Ascending aorta (tissue), 2 donors: Measurements from ENCODE around the gene CSK. TPM values are rescaled to one million over a fixed set of nuclear protein-coding genes. Genes with fewer than 3 reads are reported as not detected.

Source experiments
- DNase-seq, 2 donors: peaks; one replicate each; pipeline ENCODE4 v3.0.0-alpha.2; 2019; ENCODE audit warnings: low spot score in 2 of 2
- H3K27ac ChIP-seq, 2 donors: fragments of 200-600 bp; sonication (generic); one replicate each; pipeline ENCODE4 v1.5.1; 2016 to 2017; ENCODE audit warnings: mild to moderate bottlenecking in 1 of 2
- H3K27me3 ChIP-seq: fragments of 200-600 bp; sonication (generic); one replicate; pipeline ENCODE4 v1.5.1; 2017
- H3K36me3 ChIP-seq, 2 donors: fragments of 200-600 bp; sonication (generic); one replicate each; pipeline ENCODE4 v1.5.1; 2016
- H3K4me1 ChIP-seq, 2 donors: fragments of 200-600 bp; sonication (generic); one replicate each; pipeline ENCODE4 v1.5.1; 2016 to 2017; ENCODE audit warnings: mild to moderate bottlenecking in 1 of 2
- H3K4me3 ChIP-seq, 2 donors: fragments of 200-600 bp; sonication (generic); one replicate each; pipeline ENCODE4 v1.5.1; 2016 to 2017; ENCODE audit warnings: mild to moderate bottlenecking in 1 of 2
- H3K9me3 ChIP-seq, 2 donors: fragments of 200-600 bp; sonication (generic); one replicate each; pipeline ENCODE4 v1.5.1; 2016
- intact Hi-C: fragments of 100-400 bp; cut with DNase I; formaldehyde crosslinking; loops from one replicate; pipeline ENCODE4 v1.15.1; 2023
- total RNA-seq: library from RNA; depleted of rRNA; stranded (reverse); fragments of >200 nt; gene quantifications from one replicate; pipeline ENCODE4 v1.1.0, GENCODE V29; 2016
- TF ChIP-seq, protein P1 (sequence below), 3 experiments: fragments of 200-600 bp in 2 of 3; fragments of 450-650 bp in 1 of 3; sonication (generic) in 2 of 3; IDR thresholded peaks; one replicate each; pipeline ENCODE4 v1.5.1; 2016 to 2019; ENCODE audit warnings: antibody characterized with exemption in 3 of 3, mild to moderate bottlenecking in 1 of 3, moderate library complexity in 1 of 3

CSK gene
- total RNA-seq, 1 donor from 2014 or later = 31.0 TPM

DNA sequence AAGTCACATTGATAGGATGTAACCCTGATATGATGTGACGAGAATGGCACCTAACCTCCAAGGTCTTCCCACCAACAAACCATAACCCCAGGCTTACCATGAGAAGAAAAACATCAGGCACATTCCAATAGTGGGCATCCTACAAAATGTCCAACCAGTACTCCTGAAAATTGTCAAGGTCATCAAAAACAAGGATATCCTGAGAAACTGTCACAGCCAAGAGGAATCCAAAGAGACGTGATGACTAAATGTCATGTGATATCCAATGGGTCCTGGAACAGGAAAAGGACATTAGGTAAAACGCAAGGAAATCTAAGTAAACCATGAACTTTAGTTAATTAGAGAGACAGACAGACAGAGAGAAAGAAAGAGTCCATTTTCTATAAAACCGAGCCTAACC, 35.5 kb upstream of the CSK start:
- Histone ChIP-seq H3K27ac (no peak overlapping the region), H3K27me3 (no peaks in the 10 kb centered on the region), H3K9me3 (peaks cover 0 to 3% of the 10 kb centered on the region in 2 donors), H3K4me3 (no peak overlapping the region), H3K4me1 (no peaks in the 10 kb centered on the region), H3K36me3 (no peaks in the 10 kb centered on the region)
- TF ChIP-seq, protein P1, sequence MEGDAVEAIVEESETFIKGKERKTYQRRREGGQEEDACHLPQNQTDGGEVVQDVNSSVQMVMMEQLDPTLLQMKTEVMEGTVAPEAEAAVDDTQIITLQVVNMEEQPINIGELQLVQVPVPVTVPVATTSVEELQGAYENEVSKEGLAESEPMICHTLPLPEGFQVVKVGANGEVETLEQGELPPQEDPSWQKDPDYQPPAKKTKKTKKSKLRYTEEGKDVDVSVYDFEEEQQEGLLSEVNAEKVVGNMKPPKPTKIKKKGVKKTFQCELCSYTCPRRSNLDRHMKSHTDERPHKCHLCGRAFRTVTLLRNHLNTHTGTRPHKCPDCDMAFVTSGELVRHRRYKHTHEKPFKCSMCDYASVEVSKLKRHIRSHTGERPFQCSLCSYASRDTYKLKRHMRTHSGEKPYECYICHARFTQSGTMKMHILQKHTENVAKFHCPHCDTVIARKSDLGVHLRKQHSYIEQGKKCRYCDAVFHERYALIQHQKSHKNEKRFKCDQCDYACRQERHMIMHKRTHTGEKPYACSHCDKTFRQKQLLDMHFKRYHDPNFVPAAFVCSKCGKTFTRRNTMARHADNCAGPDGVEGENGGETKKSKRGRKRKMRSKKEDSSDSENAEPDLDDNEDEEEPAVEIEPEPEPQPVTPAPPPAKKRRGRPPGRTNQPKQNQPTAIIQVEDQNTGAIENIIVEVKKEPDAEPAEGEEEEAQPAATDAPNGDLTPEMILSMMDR (IDR thresholded peaks at IDR 0.05) = no peak
- DNase-seq = no peak
- intact Hi-C loops = no loop called here

DNA sequence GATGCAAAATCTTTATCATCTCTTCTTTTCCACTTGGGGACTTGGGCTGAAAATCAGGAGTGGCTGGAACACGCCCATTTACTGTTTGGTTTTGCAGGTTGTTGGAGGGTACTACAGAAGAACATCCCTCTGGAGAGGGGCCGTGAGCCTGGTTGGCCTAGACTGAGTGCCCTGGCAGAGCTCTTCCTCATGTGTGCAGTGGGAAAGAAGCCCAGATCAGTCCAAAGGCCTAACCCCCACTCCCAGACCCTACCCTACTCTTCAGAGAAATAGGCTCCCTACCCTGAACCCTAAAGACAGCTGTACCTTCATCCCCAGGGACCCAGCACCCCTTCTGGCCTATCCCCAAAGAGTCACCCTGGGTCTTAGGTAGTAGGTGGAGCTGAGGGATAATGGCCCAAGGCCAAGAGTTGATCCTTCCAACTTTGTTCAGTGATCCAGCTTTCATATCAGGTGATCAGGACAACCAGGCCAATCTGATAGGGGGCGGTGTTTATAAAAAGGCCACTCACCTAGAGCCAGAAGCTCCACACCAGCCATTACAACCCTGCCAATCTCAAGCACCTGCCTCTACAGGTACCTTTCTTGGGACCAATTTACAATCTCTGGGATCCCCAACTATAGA, 33.4 kb upstream of the CSK start, which contains the start of gene CYP1A2:
TSS of gene CYP1A2 (plus strand) at position 524 of the 625 bp plus-strand sequence. CDS start 894 bp downstream, outside the sequence.
- no peak within 1 kb of the TSS for H3K27ac ChIP-seq
- H3K27me3 ChIP-seq = no peaks in the 10 kb centered on the region
- H3K9me3 ChIP-seq = no peaks in the 10 kb centered on the region
- intact Hi-C loops = no loop called here
- no peak within 1 kb of the TSS for H3K4me3 ChIP-seq
- TF ChIP-seq, protein P1 (IDR thresholded peaks at IDR 0.05) = no peak
- no peak for DNase-seq
- no peaks in the 10 kb centered on the region for H3K36me3 ChIP-seq
- no peaks in the 10 kb centered on the region for H3K4me1 ChIP-seq

DNA sequence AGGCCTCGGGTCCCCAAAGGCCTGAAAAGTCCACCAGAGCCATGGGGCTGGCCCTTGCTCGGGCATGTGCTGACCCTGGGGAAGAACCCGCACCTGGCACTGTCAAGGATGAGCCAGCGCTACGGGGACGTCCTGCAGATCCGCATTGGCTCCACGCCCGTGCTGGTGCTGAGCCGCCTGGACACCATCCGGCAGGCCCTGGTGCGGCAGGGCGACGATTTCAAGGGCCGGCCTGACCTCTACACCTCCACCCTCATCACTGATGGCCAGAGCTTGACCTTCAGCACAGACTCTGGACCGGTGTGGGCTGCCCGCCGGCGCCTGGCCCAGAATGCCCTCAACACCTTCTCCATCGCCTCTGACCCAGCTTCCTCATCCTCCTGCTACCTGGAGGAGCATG, 32.0 kb upstream of the CSK start:
- Histone ChIP-seq H3K4me3 (no peak overlapping the region), H3K27ac (no peak overlapping the region), H3K27me3 (no peaks in the 10 kb centered on the region), H3K4me1 (no peaks in the 10 kb centered on the region), H3K36me3 (no peaks in the 10 kb centered on the region), H3K9me3 (no peaks in the 10 kb centered on the region)
- intact Hi-C loops = no loop called here
- TF ChIP-seq, protein P1 (IDR thresholded peaks at IDR 0.05) = no peak
- DNase-seq = no peak

DNA sequence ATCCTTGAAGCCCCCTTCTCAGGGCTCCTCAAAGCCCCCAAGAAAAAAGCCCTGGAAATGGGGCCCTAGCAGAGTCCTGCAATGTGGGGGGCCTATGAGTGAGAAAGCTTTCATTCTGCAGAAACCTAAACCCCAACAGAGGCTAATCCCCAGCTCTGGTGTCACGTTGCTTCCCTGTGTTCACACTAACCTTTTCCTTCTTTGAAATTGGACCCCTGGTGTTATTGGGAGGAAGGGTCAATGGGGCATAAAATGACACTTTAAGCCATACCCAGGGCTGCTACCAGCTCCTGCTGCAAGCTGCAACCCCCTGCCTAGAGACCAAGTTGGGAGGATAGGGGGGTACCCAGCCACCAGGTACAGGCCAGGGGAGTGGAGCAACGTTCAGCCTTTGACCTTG, 31.1 kb upstream of the CSK start:
- no peaks in the 10 kb centered on the region for H3K36me3 ChIP-seq
- no peaks in the 10 kb centered on the region for H3K9me3 ChIP-seq
- no peak overlapping the region for H3K27ac ChIP-seq
- DNase-seq = no peak
- no peaks in the 10 kb centered on the region for H3K27me3 ChIP-seq
- intact Hi-C loops = no loop called here
- TF ChIP-seq, protein P1 (IDR thresholded peaks at IDR 0.05) = no peak
- H3K4me1 ChIP-seq = no peaks in the 10 kb centered on the region
- H3K4me3 ChIP-seq = no peak overlapping the region

DNA sequence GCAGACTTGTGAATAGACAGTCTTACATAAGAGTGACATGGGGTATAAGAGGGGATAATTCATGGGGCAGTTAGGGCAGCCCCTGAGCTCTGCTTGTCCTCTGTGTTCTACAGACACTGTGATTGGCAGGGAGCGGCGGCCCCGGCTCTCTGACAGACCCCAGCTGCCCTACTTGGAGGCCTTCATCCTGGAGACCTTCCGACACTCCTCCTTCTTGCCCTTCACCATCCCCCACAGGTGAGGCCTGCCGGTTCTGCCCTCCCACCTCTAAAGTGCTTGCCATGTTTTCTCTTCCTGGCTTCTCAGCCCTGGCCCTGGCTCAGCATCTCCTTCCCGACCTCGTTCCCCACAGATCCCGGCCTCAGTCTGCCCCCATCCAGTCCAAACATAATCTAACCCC, 29.9 kb upstream of the CSK start:
- no peaks in the 10 kb centered on the region for H3K36me3 ChIP-seq
- no peak overlapping the region for H3K4me3 ChIP-seq
- H3K27ac ChIP-seq = no peak overlapping the region
- H3K9me3 ChIP-seq = no peaks in the 10 kb centered on the region
- no peak for DNase-seq
- H3K4me1 ChIP-seq = no peaks in the 10 kb centered on the region
- TF ChIP-seq, protein P1 (IDR thresholded peaks at IDR 0.05) = no peak
- intact Hi-C loops = no loop called here
- H3K27me3 ChIP-seq = no peaks in the 10 kb centered on the region

DNA sequence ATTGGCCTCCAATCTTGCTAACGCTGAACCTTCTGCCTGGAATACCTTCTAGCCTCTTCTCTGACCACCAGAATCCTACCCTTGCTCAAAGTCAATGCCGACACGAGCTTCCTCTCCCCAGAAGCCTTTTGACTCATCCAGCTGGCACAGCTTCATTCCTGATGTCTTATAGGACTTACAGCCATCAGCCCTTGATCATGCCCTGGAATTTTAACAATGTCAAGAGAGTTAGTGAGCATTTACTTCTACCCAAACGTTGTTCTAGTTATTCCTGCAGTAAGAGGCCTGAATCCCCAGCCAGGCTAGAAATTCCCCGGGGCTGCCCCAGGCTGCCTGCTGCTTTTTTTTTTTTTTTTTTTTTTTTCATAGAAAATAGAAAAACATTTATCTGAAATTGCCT, 29.3 kb upstream of the CSK start:
- intact Hi-C loops = no loop called here

More for the DNA sequence above, 29.3 kb upstream of the CSK start:
- Histone ChIP-seq H3K36me3 (no peaks in the 10 kb centered on the region), H3K27ac (no peak overlapping the region), H3K27me3 (no peaks in the 10 kb centered on the region), H3K4me1 (no peaks in the 10 kb centered on the region), H3K9me3 (no peaks in the 10 kb centered on the region), H3K4me3 (no peak overlapping the region)
- DNase-seq = no peak
- TF ChIP-seq, protein P1 (IDR thresholded peaks at IDR 0.05) = no peak
